ENCODE measurements around the gene AGBL1.

- no peak for TF ChIP-seq EZH2phosphoT487 (IDR thresholded peaks at IDR 0.05; ENCODE audit: insufficient read depth, low read depth)
- TF ChIP-seq EZH2 (IDR thresholded peaks at IDR 0.05; ENCODE audit: insufficient read depth, poor library complexity, severe bottlenecking), result no peak
Observed at GRCh38 chr15:86125775-86126174, 46.1 kb downstream of the AGBL1 start.

Data from GM23248 (cell line).